Mucosa of rectum (tissue), 2 donors: Measurements from ENCODE around the gene FOXP4.
A peak's percentile ranks its signal among the peaks of the same experiment; 100 is the strongest.

ENCODE experiments used
- H3K27ac ChIP-seq, 2 donors: one replicate each; pipeline ENCODE4 v1.7.0; 2013; ENCODE audit warnings: inconsistent platforms in 2 of 2, low read depth in 2 of 2, low read length in 2 of 2
- H3K27me3 ChIP-seq, 2 donors: one replicate each; pipeline ENCODE4 v1.7.0; 2013; ENCODE audit warnings: low read length in 2 of 2; ENCODE audit not compliant: control insufficient read depth in 2 of 2, insufficient read depth in 2 of 2
- H3K36me3 ChIP-seq, 2 donors: one replicate each; pipeline ENCODE4 v1.7.0; 2013; ENCODE audit warnings: low read length in 2 of 2; ENCODE audit not compliant: control insufficient read depth in 2 of 2, insufficient read depth in 2 of 2
- H3K4me1 ChIP-seq, 2 donors: one replicate each; pipeline ENCODE4 v1.7.0; 2013; ENCODE audit warnings: low read length in 2 of 2, mild to moderate bottlenecking in 1 of 2; ENCODE audit not compliant: control insufficient read depth in 2 of 2, insufficient read depth in 2 of 2
- H3K4me3 ChIP-seq, 2 donors: one replicate each; pipeline ENCODE4 v1.7.0; 2013; ENCODE audit warnings: low read length in 2 of 2
- H3K9ac ChIP-seq, 2 donors: one replicate each; pipeline ENCODE4 v1.7.0; 2013; ENCODE audit warnings: low read length in 2 of 2, low read depth in 1 of 2, mild to moderate bottlenecking in 1 of 2
- H3K9me3 ChIP-seq, 2 donors: one replicate each; pipeline ENCODE4 v1.7.0; 2013; ENCODE audit warnings: low read length in 2 of 2; ENCODE audit not compliant: control insufficient read depth in 2 of 2
- donor health status: healthy.
- donor health status: Normal muscosa, but diverticular disease.

FOXP4 gene

GRCh38 chr6:41531016-41531415 lies 15.2 kb upstream of the FOXP4 start:
- H3K36me3 ChIP-seq, result no peaks in the 10 kb centered on the region
- peaks cover 0 to 7% of the 10 kb centered on the region in 2 donors for H3K27me3 ChIP-seq
- peaks cover 12 to 14% of the 10 kb centered on the region in 2 donors for H3K4me1 ChIP-seq
- no peaks in the 10 kb centered on the region for H3K9me3 ChIP-seq
- no peak overlapping the region for H3K4me3 ChIP-seq
- no peak overlapping the region for H3K9ac ChIP-seq
- H3K27ac ChIP-seq, result no peak overlapping the region

GRCh38 chr6:41531591-41532582 lies 14.3 kb upstream of the FOXP4 start:
- peaks cover 18 to 19% of the 10 kb centered on the region in 2 donors for H3K4me1 ChIP-seq

DNA sequence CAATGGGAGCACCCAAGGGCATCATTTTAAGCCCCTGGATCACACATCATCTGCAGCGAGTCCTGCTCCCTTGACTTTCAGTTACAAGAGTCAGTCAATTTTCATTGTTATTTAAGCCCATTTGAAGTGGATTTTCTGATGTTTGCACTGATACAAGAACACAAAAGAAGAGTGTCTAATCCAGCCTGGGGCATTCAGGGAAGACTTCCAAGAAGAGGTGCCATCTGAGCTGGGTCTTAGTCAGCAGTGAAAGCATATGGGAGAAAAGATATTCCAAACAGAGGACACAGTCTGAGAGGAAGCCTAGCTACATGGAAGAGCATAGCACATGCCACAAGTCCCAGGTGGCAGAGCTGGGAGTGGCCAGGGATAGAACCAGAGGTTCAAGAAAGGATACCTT lies 10.4 kb upstream of the FOXP4 start:
- Histone ChIP-seq H3K4me3 (no peak overlapping the region), H3K9me3 (no peaks in the 10 kb centered on the region), H3K36me3 (no peaks in the 10 kb centered on the region), H3K27me3 (peaks cover 0 to 7% of the 10 kb centered on the region in 2 donors), H3K9ac (peak overlapping the region in 1 of 2 donors; percentile 14), H3K27ac (no peak overlapping the region), H3K4me1 (peaks cover 16 to 22% of the 10 kb centered on the region in 2 donors)

More at GRCh38 chr6:41531591-41532582, 14.3 kb upstream of the FOXP4 start:
- Histone ChIP-seq H3K27ac (no peak overlapping the region), H3K27me3 (peaks cover 0 to 7% of the 10 kb centered on the region in 2 donors), H3K9ac (no peak overlapping the region), H3K36me3 (no peaks in the 10 kb centered on the region), H3K9me3 (no peaks in the 10 kb centered on the region), H3K4me3 (peak overlapping the region in 1 of 2 donors; percentile 54)

- H3K27me3 ChIP-seq, result peaks cover 0 to 7% of the 10 kb centered on the region in 2 donors
- peak overlapping the region; percentile 28 to 48 for H3K4me3 ChIP-seq
- peak overlapping the region; percentile 56 to 63 for H3K27ac ChIP-seq
- no peaks in the 10 kb centered on the region for H3K9me3 ChIP-seq
- H3K9ac ChIP-seq, result peak overlapping the region; percentile 2 to 38
- H3K4me1 ChIP-seq, result peaks cover 15 to 16% of the 10 kb centered on the region in 2 donors
- no peaks in the 10 kb centered on the region for H3K36me3 ChIP-seq
Measured at GRCh38 chr6:41536795-41537758, 9.1 kb upstream of the FOXP4 start.

- peaks cover 15 to 16% of the 10 kb centered on the region in 2 donors for H3K4me1 ChIP-seq
- H3K36me3 ChIP-seq, result no peaks in the 10 kb centered on the region
- H3K9me3 ChIP-seq, result no peaks in the 10 kb centered on the region
- H3K27ac ChIP-seq, result no peak overlapping the region
- H3K4me3 ChIP-seq, result no peak overlapping the region
- peaks cover 0 to 4% of the 10 kb centered on the region in 2 donors for H3K27me3 ChIP-seq
- H3K9ac ChIP-seq, result no peak overlapping the region
Measured at GRCh38 chr6:41538556-41539182, 7.5 kb upstream of the FOXP4 start.

GRCh38 chr6:41539204-41539603 lies 7.0 kb upstream of the FOXP4 start:
- Histone ChIP-seq H3K4me1 (peaks cover 15 to 16% of the 10 kb centered on the region in 2 donors), H3K9me3 (no peaks in the 10 kb centered on the region), H3K27ac (no peak overlapping the region), H3K27me3 (peaks cover 0 to 4% of the 10 kb centered on the region in 2 donors), H3K9ac (no peak overlapping the region), H3K36me3 (no peaks in the 10 kb centered on the region), H3K4me3 (no peak overlapping the region)

DNA sequence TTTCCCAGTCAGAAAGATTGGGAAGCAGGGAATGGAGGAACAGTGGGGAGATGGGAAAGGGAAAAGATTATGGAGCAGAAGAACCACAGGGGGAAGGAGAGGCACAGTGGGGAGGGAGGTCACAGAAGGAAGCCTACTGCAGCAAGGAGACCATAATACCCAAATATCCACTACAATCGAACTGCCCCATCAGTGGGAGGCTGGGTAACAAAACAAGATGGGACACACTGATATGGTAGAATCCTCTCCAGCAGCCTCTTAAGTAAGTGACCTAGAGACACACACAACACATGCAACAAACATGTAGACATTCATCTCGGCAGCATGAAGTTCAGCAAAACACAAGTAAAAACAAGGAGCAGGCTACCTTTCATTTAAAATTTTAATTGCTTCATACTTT lies 4.8 kb upstream of the FOXP4 start:
- Histone ChIP-seq H3K9me3 (no peaks in the 10 kb centered on the region), H3K36me3 (no peaks in the 10 kb centered on the region), H3K9ac (no peak overlapping the region), H3K27me3 (no peaks in the 10 kb centered on the region), H3K4me1 (peaks cover 26 to 28% of the 10 kb centered on the region in 2 donors), H3K27ac (no peak overlapping the region), H3K4me3 (no peak overlapping the region)

DNA sequence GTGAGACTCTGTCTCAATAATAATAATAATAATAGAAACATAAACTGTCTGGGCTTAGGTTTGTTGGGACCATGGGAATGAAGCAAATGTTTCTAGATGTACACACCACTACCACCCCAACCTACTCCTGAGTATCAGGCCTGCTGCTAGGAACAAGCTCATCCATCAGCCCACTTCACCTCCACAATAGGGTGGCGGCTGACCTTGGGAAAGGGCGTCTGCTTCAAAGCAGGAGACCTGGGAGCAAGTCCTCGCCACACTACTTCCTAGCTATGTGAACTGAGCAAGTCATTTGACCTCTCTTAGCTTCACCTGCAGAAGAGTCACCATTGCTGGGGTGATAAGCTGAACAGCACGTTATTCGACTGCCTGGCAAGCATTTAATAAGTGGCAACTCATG lies 3.1 kb upstream of the FOXP4 start:
- Histone ChIP-seq H3K27ac (no peak overlapping the region), H3K9me3 (no peaks in the 10 kb centered on the region), H3K4me1 (peaks cover 15 to 23% of the 10 kb centered on the region in 2 donors), H3K36me3 (no peaks in the 10 kb centered on the region), H3K9ac (no peak overlapping the region), H3K4me3 (no peak overlapping the region), H3K27me3 (no peaks in the 10 kb centered on the region)

GRCh38 chr6:41545247-41545702 lies 906 bp upstream of the FOXP4 start:
- Histone ChIP-seq H3K36me3 (no peaks in the 10 kb centered on the region), H3K4me3 (peak overlapping the region; percentile 79 to 83), H3K27ac (peak overlapping the region in 1 of 2 donors; percentile 67), H3K27me3 (no peaks in the 10 kb centered on the region), H3K4me1 (peaks cover 21 to 27% of the 10 kb centered on the region in 2 donors), H3K9me3 (no peaks in the 10 kb centered on the region), H3K9ac (peak overlapping the region; percentile 47 to 77)
